Omental fat pad (tissue), 4 donors: ENCODE measurements around the gene IER2. TPM values are rescaled to one million over a fixed set of nuclear protein-coding genes. Genes with fewer than 3 reads are reported as not detected.

Experiments
- ATAC-seq: fragments of 150-250 bp; one replicate; pipeline ENCODE4 v1.9.1; 2016; ENCODE audit warnings: mild to moderate bottlenecking, moderate library complexity; ENCODE audit not compliant: low FRiP score
- DNase-seq: peaks from one replicate; pipeline ENCODE4 v3.0.0-alpha.2; 2019; ENCODE audit warnings: low spot score
- CTCF ChIP-seq, 3 donors: fragments of 450-650 bp; IDR thresholded peaks; one replicate each; pipeline ENCODE4 v1.5.1; 2016 to 2017; ENCODE audit warnings: antibody characterized with exemption in 3 of 3, mild to moderate bottlenecking in 3 of 3, moderate library complexity in 2 of 3
- total RNA-seq, 4 donors: library from RNA; depleted of rRNA; stranded (reverse); fragments of >200 nt; gene quantifications; one replicate each; pipeline ENCODE4 v1.1.0, GENCODE V29; 2016

Gene IER2
- total RNA-seq, 4 donors from 2014 or later: 110 to 253 (median 210) TPM

DNA sequence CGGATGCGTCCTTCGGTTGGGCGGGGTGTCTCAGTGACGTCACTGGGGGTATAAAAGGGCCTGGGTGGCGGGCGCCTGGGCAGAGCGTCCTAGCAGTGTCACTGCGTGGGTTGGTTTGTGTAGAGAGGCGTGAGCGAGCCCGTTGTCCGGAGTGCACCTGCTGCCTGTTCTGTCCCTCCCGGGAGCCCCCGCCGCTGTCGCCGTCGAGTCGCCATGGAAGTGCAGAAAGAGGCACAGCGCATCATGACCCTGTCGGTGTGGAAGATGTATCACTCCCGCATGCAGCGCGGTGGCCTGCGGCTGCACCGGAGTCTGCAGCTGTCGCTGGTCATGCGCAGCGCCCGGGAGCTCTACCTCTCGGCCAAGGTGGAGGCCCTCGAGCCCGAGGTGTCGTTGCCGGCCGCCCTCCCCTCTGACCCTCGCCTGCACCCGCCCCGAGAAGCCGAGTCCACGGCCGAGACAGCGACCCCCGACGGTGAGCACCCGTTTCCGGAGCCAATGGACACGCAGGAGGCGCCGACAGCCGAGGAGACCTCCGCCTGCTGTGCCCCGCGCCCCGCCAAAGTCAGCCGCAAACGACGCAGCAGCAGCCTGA is 2.9 kb downstream of the IER2 start:
- TF ChIP-seq CTCF (IDR thresholded peaks at IDR 0.05): no peak
- ATAC-seq (peak; percentile 15), DNase-seq (peak; percentile 97)

DNA sequence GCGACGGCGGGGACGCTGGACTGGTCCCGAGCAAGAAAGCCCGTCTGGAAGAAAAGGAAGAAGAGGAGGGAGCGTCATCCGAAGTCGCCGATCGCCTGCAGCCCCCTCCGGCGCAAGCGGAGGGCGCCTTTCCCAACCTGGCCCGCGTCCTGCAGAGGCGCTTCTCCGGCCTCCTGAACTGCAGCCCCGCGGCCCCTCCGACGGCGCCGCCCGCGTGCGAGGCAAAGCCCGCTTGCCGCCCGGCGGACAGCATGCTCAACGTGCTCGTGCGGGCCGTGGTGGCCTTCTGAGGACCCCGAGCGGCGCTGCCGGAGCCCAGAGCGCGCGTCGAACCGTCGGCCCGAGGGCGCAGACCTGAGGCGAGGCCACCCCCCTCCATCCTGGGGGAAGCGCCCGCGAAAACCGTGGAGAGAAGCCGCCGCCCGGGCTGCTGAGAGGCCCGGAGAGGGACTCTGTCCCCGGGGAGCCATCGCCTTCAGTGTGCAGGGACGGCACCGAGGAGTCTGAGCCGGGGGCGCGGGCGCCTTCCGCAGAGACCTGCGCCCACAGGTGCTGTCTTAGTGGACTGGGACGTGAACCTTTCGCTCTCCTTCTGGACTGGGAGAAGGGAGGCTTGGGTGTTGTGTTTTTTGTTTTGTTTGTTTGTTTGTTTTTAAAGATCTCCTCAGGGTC is 3.5 kb downstream of the IER2 start:
- ATAC-seq (no peak), DNase-seq (no peak)
- TF ChIP-seq CTCF (IDR thresholded peaks at IDR 0.05): no peak

GRCh38 chr19:13154241-13154778 is 4.1 kb downstream of the IER2 start:
- no peak for TF ChIP-seq CTCF (IDR thresholded peaks at IDR 0.05)
- ATAC-seq: no peak
- peak; percentile 86 for DNase-seq

GRCh38 chr19:13154911-13155471 is 4.8 kb downstream of the IER2 start:
- peak; percentile 15 for ATAC-seq
- no peak for TF ChIP-seq CTCF (IDR thresholded peaks at IDR 0.05)
- DNase-seq: peak; percentile 54

GRCh38 chr19:13155472-13156359 is 5.5 kb downstream of the IER2 start:
- peak; percentile 42 for DNase-seq
- no peak for TF ChIP-seq CTCF (IDR thresholded peaks at IDR 0.05)
- peak; percentile 46 for ATAC-seq

GRCh38 chr19:13159713-13160112 is 9.5 kb downstream of the IER2 start:
- no peak for ATAC-seq
- no peak for TF ChIP-seq CTCF (IDR thresholded peaks at IDR 0.05)
- DNase-seq: no peak
